CD4-positive, alpha-beta memory T cell (primary cell): ENCODE data around the gene BORA. TPM values are rescaled to one million over a fixed set of nuclear protein-coding genes. Genes with fewer than 3 reads are reported as not detected.

Experiments
- CTCF ChIA-PET: fragments of 350-600 bp; sonication (Branson Sonifier 250); formaldehyde crosslinking; loops from one replicate; lab custom pipeline; 2021; ENCODE audit warnings: inconsistent platforms; ENCODE audit not compliant: partially characterized antibody; lab: Charles Lee
- POLR2A ChIA-PET: fragments of 350-600 bp; sonication (Branson Sonifier 250); formaldehyde crosslinking; loops from one replicate; lab custom pipeline; 2021; ENCODE audit not compliant: partially characterized antibody; lab: Charles Lee
- DNase-seq, 5 donors: peaks; one replicate each; pipeline versions ENCODE4 v3.0.0 to v3.0.0-alpha.2; 2020 to 2022; ENCODE audit warnings: mixed read lengths in 1 of 5
- H3K27ac ChIP-seq: one replicate; pipeline ENCODE4 v1.7.0; 2013; ENCODE audit warnings: low read depth, low read length
- H3K27me3 ChIP-seq: 2 replicates; pipeline ENCODE4 v1.7.0; 2013; ENCODE audit warnings: mild to moderate bottlenecking, low read length, moderate library complexity; ENCODE audit not compliant: insufficient read depth
- H3K36me3 ChIP-seq: 2 replicates; pipeline ENCODE4 v1.7.0; 2013; ENCODE audit warnings: mild to moderate bottlenecking, low read length, moderate library complexity; ENCODE audit not compliant: insufficient read depth
- H3K4me1 ChIP-seq: 2 replicates; pipeline ENCODE4 v1.7.0; 2013; ENCODE audit warnings: mild to moderate bottlenecking, low read length, moderate library complexity; ENCODE audit not compliant: insufficient read depth
- H3K4me3 ChIP-seq, 2 donors: one replicate each; pipeline ENCODE4 v1.7.0; 2013; ENCODE audit warnings: low read length in 2 of 2, mild to moderate bottlenecking in 1 of 2
- H3K9me3 ChIP-seq, 2 donors: one replicate each; pipeline ENCODE4 v1.7.0; 2013; ENCODE audit warnings: low read length in 2 of 2, control low read depth in 1 of 2; ENCODE audit not compliant: control insufficient read depth in 1 of 2
- H3K27ac Mint-ChIP-seq, 7 donors: one replicate each; pipeline ENCODE4 v1.8.0; 2020 to 2021; ENCODE audit warnings: mixed read lengths in 7 of 7, mild to moderate bottlenecking in 6 of 7, inconsistent platforms in 3 of 7, moderate library complexity in 3 of 7
- H3K27me3 Mint-ChIP-seq, 2 donors: one replicate each; pipeline ENCODE4 v1.8.0; 2020 to 2021; ENCODE audit warnings: mixed read lengths in 2 of 2
- H3K36me3 Mint-ChIP-seq, 2 donors: one replicate each; pipeline ENCODE4 v1.8.0; 2020 to 2021; ENCODE audit warnings: mixed read lengths in 2 of 2, inconsistent platforms in 1 of 2, mild to moderate bottlenecking in 1 of 2
- H3K4me1 Mint-ChIP-seq, 4 donors: one replicate each; pipeline ENCODE4 v1.8.0; 2020 to 2021; ENCODE audit warnings: mixed read lengths in 4 of 4, mild to moderate bottlenecking in 1 of 4
- H3K4me3 Mint-ChIP-seq, 8 donors: one replicate each; pipeline ENCODE4 v1.8.0; 2020 to 2021; ENCODE audit warnings: mixed read lengths in 8 of 8, mild to moderate bottlenecking in 7 of 8, moderate library complexity in 6 of 8, inconsistent platforms in 3 of 8
- H3K9me3 Mint-ChIP-seq, 8 donors: one replicate each; pipeline ENCODE4 v1.8.0; 2020 to 2021; ENCODE audit warnings: mixed read lengths in 8 of 8, mild to moderate bottlenecking in 5 of 8, inconsistent platforms in 3 of 8, moderate library complexity in 1 of 8
- intact Hi-C: fragments of 100-400 bp; cut with micrococcal nuclease; formaldehyde crosslinking; loops from one replicate; pipeline ENCODE4 v1.15.1; 2023
- polyA plus RNA-seq, 2 donors: library from polyadenylated mRNA; unstranded; fragments of 300-500 nt; fragmentation: Illumina TruSeq; gene quantifications; one replicate each; pipeline ENCODE4 v1.2.3, GENCODE V29; 2021
- total RNA-seq, 2 experiments: library from RNA; stranded (reverse); gene quantifications; one replicate each; pipeline ENCODE4 v1.2.3, GENCODE V29; 2021

Gene BORA
- total RNA-seq (1 to 10 TPM; 6.1 to 7.2 TPM), polyA plus RNA-seq (10 to 100 TPM in 1 of 2 donors, 1 to 10 TPM in 1; 6.1 to 10.5 TPM)

DNA sequence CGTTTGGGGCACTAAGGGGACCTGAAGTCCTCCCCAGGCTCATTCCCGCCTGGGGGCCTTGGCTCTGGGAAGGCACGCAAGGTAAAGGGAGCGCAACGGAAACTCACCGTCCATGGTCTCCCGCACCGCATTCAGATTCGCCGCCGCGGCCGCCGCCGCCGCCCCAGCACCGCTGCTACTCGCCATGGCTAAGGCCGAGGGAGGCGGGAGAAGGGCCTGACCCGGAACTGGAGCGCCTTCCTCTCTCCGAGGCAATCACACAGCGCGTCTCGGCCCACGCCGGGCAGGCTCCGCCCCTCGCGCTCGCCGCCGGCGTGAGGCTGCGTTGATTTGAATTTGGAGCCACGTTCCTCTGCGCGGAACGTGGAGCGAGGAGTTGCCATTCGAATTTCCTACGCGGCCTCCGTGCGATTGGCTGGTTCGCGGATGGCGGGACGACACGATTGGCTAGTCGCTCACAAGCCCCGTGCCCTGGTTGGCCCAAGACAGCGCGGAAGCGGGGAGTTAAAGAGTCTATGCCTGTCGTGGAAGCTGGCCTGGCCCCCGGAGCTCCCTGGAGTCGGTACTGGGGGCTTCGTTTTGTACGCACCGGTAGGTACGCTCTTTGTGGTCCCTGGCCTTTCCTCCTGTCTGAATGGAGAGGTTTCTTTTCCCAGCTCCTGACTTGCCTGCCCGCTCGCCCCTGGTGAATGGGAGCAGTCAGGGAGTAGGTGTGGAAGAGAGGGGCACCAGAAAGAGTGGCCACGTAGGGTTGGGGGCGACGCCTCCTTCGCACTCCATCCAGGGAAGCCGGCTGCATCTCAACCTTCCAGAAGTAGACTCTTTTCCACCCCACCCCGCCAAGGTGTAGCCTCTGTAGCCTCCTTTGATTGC lies at the start of gene BORA, which contains the start of gene MZT1:
Gene BORA (plus strand): TSS at position 507 of the 873 bp plus-strand sequence. CDS start 1,018 bp downstream, outside the sequence.
Gene MZT1 (minus strand): TSS at position 213 of the 873 bp plus-strand sequence. CDS start 27 bp downstream, at position 186.
- Histone ChIP-seq H3K36me3 (no peaks in the 10 kb centered on the region), H3K9me3 (no peaks in the 10 kb centered on the region), H3K4me3 (peak within 1 kb of the TSS; percentile 82 to 99), H3K27me3 (no peaks in the 10 kb centered on the region), H3K27ac (peak within 1 kb of the TSS; percentile 64), H3K4me1 (peaks cover 32% of the 10 kb centered on the region)
- H3K36me3 Mint-ChIP-seq, result peaks cover 8 to 23% of the 10 kb centered on the region in 2 donors
- H3K27me3 Mint-ChIP-seq, result peaks cover 0 to 2% of the 10 kb centered on the region in 2 donors
- ChIA-PET CTCF (no interaction called here), POLR2A (interaction anchor here (0.9 to 2.2 kb wide), 2 partner anchors 10 to 54 kb away, joined by 3 to 7 read pairs; partner anchors contain the start of genes DIS3 and PIBF1)
- intact Hi-C loops, result loop anchor here (1.0 to 10.0 kb wide), 4 partner anchors 55 to 1435 kb away; partner anchors contain the start of genes KLF12 and PIBF1
- peaks cover 29 to 60% (median 45%) of the 10 kb centered on the region in 4 donors for H3K4me1 Mint-ChIP-seq
- peak; percentile 93 to 96 (median 95) for DNase-seq
- H3K9me3 Mint-ChIP-seq, result peaks cover 0 to 2% (median 0%) of the 10 kb centered on the region in 8 donors
- peak within 1 kb of the TSS; percentile 87 to 97 (median 94) for H3K27ac Mint-ChIP-seq
- H3K4me3 Mint-ChIP-seq, result peak within 1 kb of the TSS; percentile 94 to 98 (median 96)

DNA sequence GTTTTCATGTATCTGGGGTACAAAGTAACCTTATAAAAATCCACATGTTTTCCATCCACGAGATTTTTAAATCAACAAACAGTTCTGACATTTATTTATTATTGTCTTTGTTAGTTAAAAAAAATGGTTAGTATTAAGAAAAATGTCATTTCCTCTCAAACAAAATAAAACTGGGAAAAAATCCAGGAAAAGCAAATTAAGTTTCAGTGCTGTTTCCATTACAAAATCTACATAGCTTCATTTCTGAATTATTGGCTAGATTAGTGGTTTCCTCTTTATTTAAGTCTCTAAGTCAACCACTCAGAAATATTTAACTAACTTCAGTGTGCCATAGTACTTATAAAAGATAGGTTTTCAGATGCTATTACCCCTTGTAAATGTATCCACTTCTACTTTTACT lies 49.4 kb upstream of the BORA start:
- CTCF ChIA-PET, result no interaction called here
- POLR2A ChIA-PET, result no interaction called here

DNA sequence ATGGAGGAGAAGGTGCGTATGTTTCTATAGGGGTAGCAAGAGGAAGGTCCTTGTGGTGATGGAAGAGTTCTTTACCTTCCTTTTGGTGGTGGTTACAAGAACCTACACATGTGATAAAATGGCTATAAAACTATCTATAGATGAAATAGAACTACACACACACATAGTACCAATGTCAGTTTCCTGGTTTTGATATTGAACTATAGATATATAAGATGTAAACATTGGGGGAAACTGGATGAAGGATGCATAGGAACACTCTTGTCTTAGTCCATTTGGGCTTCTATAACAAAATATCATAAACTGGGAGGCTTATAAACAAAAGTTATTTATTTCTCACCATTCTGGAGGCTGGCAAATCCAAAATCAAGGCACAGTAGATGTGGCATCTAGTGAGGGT lies 47.4 kb upstream of the BORA start:
- no peak overlapping the region for H3K27ac ChIP-seq

More for the DNA sequence above, 49.4 kb upstream of the BORA start:
- Mint-ChIP-seq H3K4me1 (peaks cover 0 to 1% (median 0%) of the 10 kb centered on the region in 4 donors), H3K9me3 (peaks cover 0 to 4% (median under 1%) of the 10 kb centered on the region in 8 donors), H3K27ac (no peak overlapping the region), H3K36me3 (no peaks in the 10 kb centered on the region), H3K27me3 (peaks cover 8 to 10% of the 10 kb centered on the region in 2 donors), H3K4me3 (no peak overlapping the region)
- Histone ChIP-seq H3K36me3 (no peaks in the 10 kb centered on the region), H3K27me3 (no peaks in the 10 kb centered on the region), H3K27ac (no peak overlapping the region), H3K9me3 (no peaks in the 10 kb centered on the region), H3K4me1 (no peaks in the 10 kb centered on the region), H3K4me3 (no peak overlapping the region)
- intact Hi-C loops, result no loop called here
- no peak for DNase-seq

DNA sequence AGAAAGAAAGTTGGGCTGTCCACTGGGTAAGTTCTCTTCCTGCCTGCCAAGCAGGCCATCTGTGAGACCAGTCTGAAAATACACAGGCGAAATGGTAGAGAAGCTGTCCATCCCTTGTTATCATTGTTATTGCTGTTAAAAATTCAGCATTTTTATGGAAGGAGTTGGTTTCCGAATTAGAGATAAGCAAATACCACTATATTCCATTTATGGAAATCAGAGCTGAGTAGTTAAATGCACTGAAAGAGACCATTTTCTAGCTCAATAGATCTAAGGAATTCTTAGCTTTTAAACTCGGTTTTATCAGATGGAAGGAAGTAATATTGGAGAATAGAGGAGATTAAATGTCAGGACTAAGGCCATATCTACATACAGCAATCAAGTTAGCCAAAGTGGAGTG lies 41.0 kb upstream of the BORA start:
- ChIA-PET CTCF (interaction anchor here (1.2 kb wide), 1 partner anchor 20 kb away, joined by 3 read pairs; no protein-coding TSS in a partner anchor), POLR2A (no interaction called here)
- Mint-ChIP-seq H3K9me3 (peaks cover 0 to 3% (median 0%) of the 10 kb centered on the region in 8 donors), H3K27ac (no peak overlapping the region), H3K4me1 (no peaks in the 10 kb centered on the region), H3K27me3 (peaks cover 9% of the 10 kb centered on the region in 2 donors), H3K36me3 (no peaks in the 10 kb centered on the region), H3K4me3 (no peak overlapping the region)
- Histone ChIP-seq H3K27me3 (no peaks in the 10 kb centered on the region), H3K9me3 (no peaks in the 10 kb centered on the region), H3K27ac (no peak overlapping the region), H3K4me1 (no peaks in the 10 kb centered on the region), H3K36me3 (no peaks in the 10 kb centered on the region), H3K4me3 (no peak overlapping the region)
- intact Hi-C loops, result no loop called here
- DNase-seq, result no peak

More for the DNA sequence above, 47.4 kb upstream of the BORA start:
- no peaks in the 10 kb centered on the region for H3K27me3 ChIP-seq
- no peak overlapping the region for H3K27ac Mint-ChIP-seq
- intact Hi-C loops, result no loop called here
- POLR2A ChIA-PET, result no interaction called here
- peaks cover 0 to 1% (median 0%) of the 10 kb centered on the region in 4 donors for H3K4me1 Mint-ChIP-seq
- H3K36me3 Mint-ChIP-seq, result no peaks in the 10 kb centered on the region
- no peak for DNase-seq
- H3K36me3 ChIP-seq, result no peaks in the 10 kb centered on the region
- no peak overlapping the region for H3K4me3 Mint-ChIP-seq
- no peaks in the 10 kb centered on the region for H3K9me3 ChIP-seq
- H3K9me3 Mint-ChIP-seq, result peaks cover 0 to 2% (median 0%) of the 10 kb centered on the region in 8 donors
- no peaks in the 10 kb centered on the region for H3K4me1 ChIP-seq
- H3K27me3 Mint-ChIP-seq, result peaks cover 5 to 9% of the 10 kb centered on the region in 2 donors
- no peak overlapping the region for H3K4me3 ChIP-seq
- CTCF ChIA-PET, result no interaction called here

DNA sequence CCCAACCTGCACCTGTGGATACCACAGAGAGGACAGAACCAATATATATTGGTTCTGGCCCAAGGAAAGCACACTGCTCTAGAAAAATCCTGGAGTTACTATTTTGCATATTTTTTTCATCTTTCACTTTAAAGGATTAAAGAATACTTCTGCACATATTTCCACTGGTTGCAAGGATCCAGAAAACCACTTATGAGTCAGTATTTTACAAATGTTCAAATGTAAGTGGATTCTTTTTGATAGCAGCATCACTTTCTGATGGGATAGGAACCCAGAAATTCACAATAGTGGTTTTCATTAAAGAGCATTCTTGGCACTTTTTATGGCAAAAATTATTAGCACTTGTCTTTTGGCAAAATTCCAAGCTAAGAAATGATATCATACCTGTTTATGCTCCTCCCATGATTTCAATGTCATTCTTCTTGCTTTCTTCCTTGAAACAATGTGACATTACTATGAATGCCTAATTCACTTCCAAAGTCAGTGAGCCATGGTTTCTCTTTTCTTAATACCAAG lies 38.5 kb upstream of the BORA start:
- H3K4me3 ChIP-seq, result no peak overlapping the region
- H3K4me1 Mint-ChIP-seq, result no peaks in the 10 kb centered on the region
- no peaks in the 10 kb centered on the region for H3K9me3 ChIP-seq
- no peak overlapping the region for H3K27ac Mint-ChIP-seq
- no peak overlapping the region for H3K27ac ChIP-seq
- no peak for DNase-seq
- peaks cover 0 to 13% (median 1%) of the 10 kb centered on the region in 8 donors for H3K9me3 Mint-ChIP-seq
- ChIA-PET CTCF (no interaction called here), POLR2A (no interaction called here)
- peaks cover 3 to 15% of the 10 kb centered on the region in 2 donors for H3K27me3 Mint-ChIP-seq
- H3K36me3 ChIP-seq, result no peaks in the 10 kb centered on the region
- no peaks in the 10 kb centered on the region for H3K4me1 ChIP-seq
- intact Hi-C loops, result no loop called here
- no peaks in the 10 kb centered on the region for H3K27me3 ChIP-seq
- H3K4me3 Mint-ChIP-seq, result no peak overlapping the region
- H3K36me3 Mint-ChIP-seq, result no peaks in the 10 kb centered on the region

DNA sequence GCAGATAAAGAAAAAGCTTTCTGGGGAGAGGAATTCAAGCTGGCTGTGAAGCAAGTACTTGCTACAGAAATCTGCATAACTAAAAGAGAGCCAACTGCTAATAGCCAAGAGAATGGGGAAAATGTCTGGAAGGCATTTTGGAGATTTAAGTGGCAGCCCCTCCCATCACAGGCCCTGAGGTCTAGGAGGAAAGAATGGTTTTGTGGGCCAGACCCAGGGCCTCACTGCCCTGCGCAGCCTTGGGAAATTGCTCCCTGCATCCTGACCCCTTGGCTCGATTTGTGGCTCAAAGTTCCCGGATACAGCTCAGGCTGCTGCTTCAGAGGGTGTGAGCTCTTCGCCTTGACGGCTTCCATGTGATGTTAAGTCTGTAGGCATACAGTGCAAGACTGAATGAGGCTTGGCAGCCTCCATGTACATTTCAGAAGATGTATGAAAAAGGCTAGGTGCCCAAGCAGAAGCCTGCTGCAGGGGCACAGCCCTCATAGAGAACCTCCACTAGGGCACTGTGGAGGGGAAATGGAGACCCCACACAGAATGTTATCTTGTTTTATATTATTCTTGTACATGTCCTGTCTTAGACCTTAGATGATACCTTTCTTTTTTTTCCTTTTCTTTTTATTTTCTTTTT lies 34.7 kb upstream of the BORA start:
- no peaks in the 10 kb centered on the region for H3K9me3 ChIP-seq
- intact Hi-C loops, result no loop called here
- H3K27ac ChIP-seq, result no peak overlapping the region
- no peaks in the 10 kb centered on the region for H3K4me1 ChIP-seq
- no peaks in the 10 kb centered on the region for H3K36me3 ChIP-seq
- Mint-ChIP-seq H3K27ac (no peak overlapping the region), H3K4me1 (no peaks in the 10 kb centered on the region), H3K4me3 (no peak overlapping the region), H3K9me3 (peaks cover 0 to 13% (median 1%) of the 10 kb centered on the region in 8 donors), H3K36me3 (no peaks in the 10 kb centered on the region), H3K27me3 (peaks cover 5 to 15% of the 10 kb centered on the region in 2 donors)
- ChIA-PET CTCF (no interaction called here), POLR2A (no interaction called here)
- H3K4me3 ChIP-seq, result no peak overlapping the region
- H3K27me3 ChIP-seq, result no peaks in the 10 kb centered on the region
- DNase-seq, result no peak

DNA sequence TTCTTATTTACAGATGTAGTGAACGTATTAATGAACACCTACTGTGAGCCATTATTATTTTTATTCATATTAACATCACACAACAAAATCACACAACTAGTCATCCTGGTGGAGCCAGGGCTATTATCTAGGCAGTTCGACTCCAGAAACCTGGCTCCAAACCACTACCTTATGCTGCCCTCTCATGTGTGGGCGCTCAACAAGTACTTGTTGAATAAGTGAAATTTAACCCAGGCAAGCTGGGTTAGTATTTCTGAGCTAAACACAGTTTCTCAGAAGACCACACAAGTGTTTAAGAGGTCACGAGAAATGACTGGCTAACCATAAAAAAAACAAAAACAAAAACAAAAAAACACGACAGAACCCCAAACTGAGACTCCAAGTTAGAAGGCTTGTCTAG lies 33.9 kb upstream of the BORA start:
- peaks cover 5 to 14% of the 10 kb centered on the region in 2 donors for H3K27me3 Mint-ChIP-seq
- H3K9me3 Mint-ChIP-seq, result peaks cover 0 to 13% (median 1%) of the 10 kb centered on the region in 8 donors
- no peaks in the 10 kb centered on the region for H3K36me3 Mint-ChIP-seq
- intact Hi-C loops, result no loop called here
- H3K27me3 ChIP-seq, result no peaks in the 10 kb centered on the region
- CTCF ChIA-PET, result no interaction called here
- no peaks in the 10 kb centered on the region for H3K4me1 ChIP-seq
- H3K9me3 ChIP-seq, result no peaks in the 10 kb centered on the region
- no peak overlapping the region for H3K27ac ChIP-seq
- H3K4me3 ChIP-seq, result no peak overlapping the region
- no peaks in the 10 kb centered on the region for H3K36me3 ChIP-seq
- H3K4me1 Mint-ChIP-seq, result no peaks in the 10 kb centered on the region
- no peak for DNase-seq
- no peak overlapping the region for H3K4me3 Mint-ChIP-seq
- H3K27ac Mint-ChIP-seq, result no peak overlapping the region
- POLR2A ChIA-PET, result no interaction called here
